ENCODE measurements around the gene FAAH.

The FAAH gene

GRCh38 chr1:46422261-46422871 is 28.2 kb downstream of the FAAH start:
- DNase-seq (ENCODE audit: low spot score), result no peak

DNA sequence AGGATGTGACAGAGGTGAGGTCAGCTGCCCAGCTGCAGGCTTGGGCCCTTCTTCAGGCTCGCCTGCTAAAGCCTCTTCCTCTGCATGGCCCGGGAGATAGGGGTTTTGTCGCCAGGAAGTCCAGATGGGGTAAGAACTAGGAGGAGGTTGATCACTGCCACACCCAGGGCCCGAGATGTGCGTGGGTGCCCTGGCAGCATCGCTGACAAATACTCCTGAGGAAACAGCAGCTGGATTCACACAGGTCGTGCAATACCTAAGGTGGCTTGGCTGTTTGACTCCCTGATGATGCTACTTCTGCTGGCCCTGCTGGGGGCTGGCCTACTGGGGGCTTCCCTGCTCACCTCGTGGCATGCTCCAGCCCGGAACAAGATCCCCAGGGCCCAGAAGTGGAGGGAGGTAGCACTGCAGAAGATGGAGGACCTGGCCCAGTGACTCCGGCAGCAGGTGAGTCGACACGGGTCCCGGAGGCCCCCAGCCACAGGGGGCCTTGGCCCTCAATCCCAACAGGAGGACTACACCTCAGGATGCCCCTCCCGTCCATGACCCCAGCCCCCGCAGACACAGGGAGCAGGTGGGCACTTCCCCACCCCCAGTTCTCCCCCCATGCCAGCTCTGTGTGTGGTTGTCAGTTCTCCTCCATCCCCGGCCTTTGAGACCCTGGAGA is 29.6 kb downstream of the FAAH start:
- no peak for DNase-seq (ENCODE audit: low spot score)

DNA sequence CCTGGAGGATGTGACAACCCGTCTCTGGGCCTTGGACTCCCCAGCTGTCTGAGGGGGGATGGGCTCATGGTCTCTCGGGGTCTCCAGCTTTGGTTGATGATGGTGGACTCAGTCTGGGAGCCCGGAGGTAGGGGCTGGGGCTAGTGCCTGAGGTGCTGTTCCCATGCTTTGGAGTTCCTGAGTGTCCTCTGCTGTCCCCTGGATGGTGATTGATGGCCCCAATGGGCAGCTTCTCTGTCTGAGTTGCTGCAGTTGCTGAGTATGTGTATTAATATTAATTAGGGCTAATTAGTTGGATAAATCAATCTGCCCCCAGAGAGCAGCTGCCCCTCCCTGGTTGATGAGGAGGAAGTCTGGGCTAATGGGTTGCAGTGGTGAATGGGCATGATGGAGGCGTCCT is 30.6 kb downstream of the FAAH start:
- DNase-seq (ENCODE audit: low spot score), result no peak

DNA sequence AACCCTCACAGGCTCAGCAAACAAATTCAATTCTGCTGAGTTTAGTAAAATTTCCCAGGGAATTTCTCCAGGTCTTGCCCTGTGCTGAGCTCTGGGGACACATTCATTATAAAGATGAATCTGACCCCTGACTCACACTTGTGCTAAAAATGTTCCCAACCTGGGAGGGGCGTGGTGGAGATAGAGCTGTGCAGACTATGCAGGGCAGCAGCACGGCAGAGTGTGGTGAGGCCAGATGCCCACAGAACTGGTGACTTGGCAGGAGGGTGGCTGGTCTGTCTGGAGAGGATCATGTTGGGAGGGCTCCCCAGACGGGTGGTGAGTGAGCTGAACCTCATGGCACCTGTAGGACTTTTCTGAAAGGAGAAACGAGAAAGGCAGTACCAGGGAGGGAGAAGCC is 31.6 kb downstream of the FAAH start:
- no peak for DNase-seq (ENCODE audit: low spot score)

GRCh38 chr1:46427541-46427940 is 33.4 kb downstream of the FAAH start:
- DNase-seq (ENCODE audit: low spot score), result no peak

- no peak for DNase-seq (ENCODE audit: low spot score)
Observed at GRCh38 chr1:46429436-46429835, 35.3 kb downstream of the FAAH start.

DNA sequence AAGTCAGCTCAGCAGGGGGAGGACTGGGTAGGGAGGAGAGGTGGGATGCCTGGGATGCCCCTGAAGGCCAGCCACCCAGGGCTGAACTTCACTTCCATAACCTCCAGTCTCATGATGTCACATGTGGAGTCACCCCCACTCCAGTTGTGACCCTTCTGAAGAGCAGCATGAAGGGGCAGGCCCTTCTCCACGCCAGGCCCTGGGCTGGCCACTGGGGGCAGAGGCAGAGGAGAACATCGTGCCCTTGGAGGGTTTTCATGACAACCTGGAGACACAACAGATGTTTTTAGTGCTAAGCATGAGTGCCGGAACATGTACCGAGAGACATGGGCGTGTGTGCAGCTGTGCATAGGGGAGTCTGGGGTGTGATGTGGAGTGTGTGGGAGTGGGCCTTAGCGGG is 37.6 kb downstream of the FAAH start:
- DNase-seq (ENCODE audit: low spot score), result no peak

GRCh38 chr1:46432781-46433327 is 38.7 kb downstream of the FAAH start:
- no peak for DNase-seq (ENCODE audit: low spot score)

GRCh38 chr1:46434358-46434757 is 40.2 kb downstream of the FAAH start:
- DNase-seq (ENCODE audit: low spot score), result no peak

DNA sequence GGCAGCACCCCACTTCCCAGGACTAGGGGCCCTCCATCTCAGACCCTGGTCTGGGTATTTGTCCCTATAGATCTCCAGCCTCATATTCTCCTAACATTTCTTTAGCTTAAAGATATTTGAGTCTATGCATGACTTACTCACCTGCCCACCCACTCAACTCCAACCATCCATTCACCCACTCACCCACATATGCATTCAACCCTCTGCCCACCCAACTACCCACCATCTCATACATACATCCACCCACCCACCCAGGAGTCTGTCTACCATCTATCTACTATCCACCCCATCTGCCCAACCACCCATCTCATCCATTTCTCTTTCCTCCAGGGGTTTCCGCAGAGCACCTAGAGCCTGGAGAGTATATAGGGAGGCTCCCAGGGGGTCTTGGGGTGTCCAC is 42.7 kb downstream of the FAAH start:
- no peak for DNase-seq (ENCODE audit: low spot score)

DNA sequence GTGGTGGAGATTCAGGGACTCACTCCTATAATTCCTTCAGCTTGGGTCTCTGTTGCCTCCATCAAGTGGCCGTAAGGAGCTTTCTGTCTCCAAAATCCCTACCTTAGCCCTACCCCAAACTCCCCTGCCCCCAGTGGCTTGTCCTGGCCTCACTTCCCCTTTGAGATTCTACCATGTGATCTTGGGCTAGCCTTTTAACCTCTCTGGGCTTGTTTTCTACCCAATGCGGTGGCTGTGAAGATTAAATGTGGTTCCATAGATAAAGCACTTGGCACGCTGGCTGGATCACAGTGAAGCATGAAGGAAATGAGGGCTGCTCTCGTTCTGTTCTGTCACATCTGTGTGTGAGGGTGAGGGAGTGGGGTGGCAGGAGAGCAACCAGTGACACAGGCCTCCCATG is 43.6 kb downstream of the FAAH start:
- no peak for DNase-seq (ENCODE audit: low spot score)

DNA sequence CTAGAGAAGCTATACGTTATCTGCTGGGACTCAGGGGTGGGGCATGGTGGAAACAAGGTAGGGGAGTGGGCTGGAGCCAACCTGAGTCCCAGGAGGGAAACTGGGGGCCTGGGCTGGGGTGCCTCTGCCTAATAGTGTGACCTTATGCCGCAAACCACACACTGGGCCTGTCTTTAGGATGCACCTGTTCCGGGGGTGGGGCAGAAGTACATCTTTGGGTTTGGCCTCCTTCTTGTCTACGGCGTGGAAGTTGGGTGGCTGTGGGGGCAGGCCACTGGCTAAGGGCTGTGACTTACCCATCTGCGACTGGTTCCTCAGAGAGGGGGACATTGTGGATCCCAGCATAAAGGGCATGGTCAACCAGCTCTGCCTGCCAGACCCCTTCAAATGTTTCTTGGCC is 44.2 kb downstream of the FAAH start:
- no peak for DNase-seq (ENCODE audit: low spot score)

- no peak for DNase-seq (ENCODE audit: low spot score)
Observed at GRCh38 chr1:46440478-46440877, 46.4 kb downstream of the FAAH start.

DNA sequence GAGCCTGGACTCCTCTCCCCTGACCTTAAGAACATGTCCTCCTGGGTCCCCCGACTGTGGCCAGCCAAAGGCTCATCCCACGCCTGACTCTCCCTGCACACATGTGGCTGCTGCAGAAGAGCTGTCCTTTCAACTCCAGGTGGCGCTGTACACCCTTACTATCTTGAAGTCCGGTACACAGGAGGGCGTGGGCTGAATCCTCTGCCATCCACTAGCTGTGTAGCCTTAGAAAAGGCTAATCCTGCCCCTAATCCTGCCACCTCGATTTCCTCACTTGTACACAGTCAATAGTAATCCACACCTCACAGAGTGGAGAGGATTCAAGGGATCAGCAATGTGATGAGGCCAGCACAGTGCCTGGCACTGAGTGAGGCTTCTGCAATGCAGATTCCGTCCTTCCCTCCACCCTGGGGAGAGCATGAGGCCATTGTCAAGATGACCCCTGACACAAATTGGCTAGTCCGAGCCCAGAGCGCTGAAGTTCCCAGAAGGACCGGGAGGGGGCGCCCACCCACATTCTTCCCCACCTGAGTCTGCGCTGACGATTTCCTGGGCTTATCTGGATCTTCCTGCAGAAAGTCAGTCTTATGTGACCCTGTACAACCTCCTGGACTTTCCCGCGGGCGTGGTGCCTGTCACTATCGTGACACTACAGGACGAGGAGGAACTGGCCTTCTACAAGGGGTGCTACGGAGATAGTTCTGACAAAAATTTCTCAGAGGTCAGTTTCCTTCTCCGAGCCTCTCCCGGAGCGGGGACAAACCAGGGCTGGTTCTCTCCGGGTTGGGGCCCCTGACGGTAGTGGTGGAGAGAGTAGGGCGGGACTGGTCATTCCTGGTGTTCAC is 48.4 kb downstream of the FAAH start:
- DNase-seq (ENCODE audit: low spot score), result peak; percentile 80

- DNase-seq (ENCODE audit: low spot score), result no peak
Observed at GRCh38 chr1:46444466-46444865, 50.3 kb downstream of the FAAH start.

DNA sequence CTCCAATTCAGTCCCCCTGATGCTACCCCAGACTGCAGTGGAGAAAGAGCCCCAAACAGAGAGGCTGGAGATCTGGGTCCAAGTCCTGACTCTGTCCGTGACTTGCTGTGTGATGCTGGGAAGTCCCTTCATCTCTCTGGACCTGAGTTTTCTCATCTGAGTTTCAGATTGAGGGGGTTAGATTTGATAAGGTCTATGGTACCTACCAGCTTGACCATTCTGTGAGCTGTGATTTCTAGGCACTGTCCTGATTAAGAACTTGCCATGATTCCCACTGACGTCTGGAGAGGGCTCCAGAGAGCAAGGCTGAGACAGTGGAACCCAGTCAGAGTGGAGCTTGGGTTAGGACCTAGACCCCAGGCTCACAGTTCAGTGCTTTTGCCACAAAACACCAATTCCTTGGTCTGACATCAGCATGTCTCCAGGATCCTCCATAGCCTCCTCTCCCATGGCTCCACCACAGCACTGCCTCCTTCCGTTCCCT is 51.7 kb downstream of the FAAH start:
- DNase-seq (ENCODE audit: low spot score), result no peak

DNA sequence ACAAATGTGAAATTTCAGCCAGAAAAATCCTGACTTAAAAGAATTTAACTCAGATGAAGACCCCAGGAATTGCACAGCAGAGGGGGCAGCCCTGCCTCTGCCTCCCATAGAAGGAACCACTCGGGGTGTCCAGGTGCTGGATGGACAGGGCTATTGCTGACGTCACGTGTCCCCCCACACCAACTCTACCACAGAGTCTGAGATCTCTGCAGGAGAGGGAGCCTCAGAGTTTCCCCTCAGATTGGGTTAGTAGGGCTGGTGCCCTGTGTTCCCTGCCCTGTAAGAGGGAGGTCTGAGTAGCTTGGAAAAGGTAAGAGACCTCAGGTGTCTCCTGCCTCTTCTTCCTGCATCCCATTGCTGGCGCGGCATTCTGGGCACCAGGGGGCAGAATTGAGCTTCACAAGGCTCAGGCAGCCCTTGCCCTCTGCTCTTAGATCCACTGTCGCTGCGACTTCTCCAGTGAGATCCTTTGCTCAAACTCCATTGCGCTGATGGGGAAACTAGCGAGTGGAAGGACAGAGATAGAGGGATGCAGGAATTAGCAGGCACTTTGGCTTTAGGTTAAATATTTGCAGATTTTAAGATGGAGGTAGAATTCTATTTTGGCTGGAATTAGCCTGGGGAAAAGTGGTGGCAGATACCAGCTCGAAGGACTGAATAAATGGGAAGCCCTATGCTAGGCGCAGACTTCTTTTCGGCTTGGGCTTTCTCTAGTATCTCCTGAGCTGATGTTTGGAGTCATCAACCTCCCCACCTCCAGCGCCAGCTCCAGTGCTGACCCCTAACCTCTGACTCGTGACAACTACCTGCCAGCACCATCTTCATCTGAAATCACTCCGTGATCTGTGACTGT is 52.8 kb downstream of the FAAH start:
- peak; percentile 83 for DNase-seq (ENCODE audit: low spot score)

DNA sequence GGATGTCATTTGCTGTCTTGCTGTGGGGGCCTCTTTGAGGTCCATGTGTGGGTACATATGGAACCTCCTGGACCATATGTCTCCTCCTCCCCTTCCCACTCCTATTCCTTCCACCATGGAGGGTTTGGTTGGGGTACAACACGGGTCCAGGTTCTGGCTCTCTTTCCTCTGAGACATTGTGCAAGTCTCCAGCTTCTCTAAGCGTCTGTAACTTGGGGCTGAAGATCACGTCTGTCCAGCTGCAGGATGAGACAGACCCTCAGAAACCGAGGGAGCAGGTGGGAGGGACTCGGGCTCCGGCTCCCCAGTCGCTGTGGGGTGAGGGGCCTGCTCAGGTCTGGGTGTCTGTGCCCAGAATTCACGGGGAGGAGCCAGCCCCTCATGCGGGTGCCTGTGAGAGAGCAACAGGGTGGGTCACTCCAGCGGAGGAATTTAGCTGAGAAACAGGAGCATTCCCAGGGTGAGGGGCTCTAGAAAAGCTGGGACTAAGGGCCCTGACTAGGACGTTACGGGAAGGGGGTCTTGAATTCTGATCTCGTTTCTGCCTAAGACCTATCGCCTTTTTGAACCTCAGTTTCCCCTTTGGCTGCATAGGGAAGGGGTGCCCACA is 53.5 kb downstream of the FAAH start:
- no peak for DNase-seq (ENCODE audit: low spot score)

DNA sequence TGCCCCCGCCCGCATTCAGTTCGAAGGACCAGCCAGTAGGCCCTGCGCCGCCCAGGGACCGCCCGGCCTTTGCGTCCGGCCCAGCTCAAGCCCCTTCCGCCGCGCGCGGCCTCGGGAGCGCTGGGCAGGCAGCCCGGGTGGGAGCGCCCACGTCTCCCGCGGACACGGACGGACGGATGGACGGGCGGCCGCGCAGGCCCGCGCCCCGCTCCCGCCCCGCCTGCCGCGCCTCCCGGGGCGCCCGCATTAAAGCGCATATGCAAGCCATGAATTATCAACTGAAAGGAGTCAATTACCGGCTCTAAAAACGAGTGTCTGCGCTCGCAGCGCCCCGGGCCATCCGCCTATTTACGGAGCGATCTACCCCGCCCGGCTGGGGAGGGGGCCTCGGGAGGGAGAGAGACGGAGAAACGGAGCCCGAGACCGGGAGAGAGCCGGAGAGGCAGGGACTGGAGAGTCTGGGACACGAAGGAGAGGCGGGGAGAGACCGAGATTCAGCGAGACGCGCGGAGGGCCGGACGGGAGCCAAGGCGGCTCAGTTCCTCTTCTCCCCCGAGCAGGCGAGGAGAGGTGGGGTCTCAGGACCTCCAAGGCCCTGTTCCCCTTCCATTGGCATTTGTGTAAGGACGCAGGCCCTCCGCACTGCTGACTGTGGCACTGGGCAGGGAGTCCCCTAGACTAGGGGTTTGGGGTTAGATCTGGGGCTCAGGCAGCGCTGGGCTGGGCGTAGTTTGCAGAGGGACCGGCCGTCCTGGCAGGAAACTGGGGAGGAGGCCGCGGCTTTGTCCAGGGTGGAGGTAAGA is 54.2 kb downstream of the FAAH start:
- no peak for DNase-seq (ENCODE audit: low spot score)
